Measurements from ENCODE around the gene SH3TC2. TPM values are rescaled to one million over a fixed set of nuclear protein-coding genes. Genes with fewer than 3 reads are reported as not detected.

Gene SH3TC2
- total RNA-seq, 2 experiments from 2014 or later, result not detected

GRCh38 chr5:148965511-148966265 is 97.2 kb downstream of the SH3TC2 start:
- H3K9me3 Mint-ChIP-seq, result peaks cover 4% of the 10 kb centered on the region
- ATAC-seq (ENCODE audit: low read depth), result no peak
- peaks cover 21% of the 10 kb centered on the region for H3K27me3 Mint-ChIP-seq
- DNase-seq, result no peak
- H3K4me1 Mint-ChIP-seq, result peaks cover 9% of the 10 kb centered on the region
- no peak overlapping the region for H3K27ac Mint-ChIP-seq
- no peak overlapping the region for H3K4me3 Mint-ChIP-seq
- POLR2A ChIA-PET, result no interaction called here
- peaks cover 4% of the 10 kb centered on the region for H3K36me3 Mint-ChIP-seq

GRCh38 chr5:148963664-148964063 is 99.2 kb downstream of the SH3TC2 start:
- peaks cover 4% of the 10 kb centered on the region for H3K9me3 Mint-ChIP-seq
- ATAC-seq (ENCODE audit: low read depth), result peak; percentile 76
- H3K4me1 Mint-ChIP-seq, result peaks cover 9% of the 10 kb centered on the region
- POLR2A ChIA-PET, result no interaction called here
- no peak for DNase-seq
- H3K27me3 Mint-ChIP-seq, result peaks cover 12% of the 10 kb centered on the region
- peak overlapping the region; percentile 85 for H3K27ac Mint-ChIP-seq
- peaks cover 4% of the 10 kb centered on the region for H3K36me3 Mint-ChIP-seq
- peak overlapping the region; percentile 56 for H3K4me3 Mint-ChIP-seq

DNA sequence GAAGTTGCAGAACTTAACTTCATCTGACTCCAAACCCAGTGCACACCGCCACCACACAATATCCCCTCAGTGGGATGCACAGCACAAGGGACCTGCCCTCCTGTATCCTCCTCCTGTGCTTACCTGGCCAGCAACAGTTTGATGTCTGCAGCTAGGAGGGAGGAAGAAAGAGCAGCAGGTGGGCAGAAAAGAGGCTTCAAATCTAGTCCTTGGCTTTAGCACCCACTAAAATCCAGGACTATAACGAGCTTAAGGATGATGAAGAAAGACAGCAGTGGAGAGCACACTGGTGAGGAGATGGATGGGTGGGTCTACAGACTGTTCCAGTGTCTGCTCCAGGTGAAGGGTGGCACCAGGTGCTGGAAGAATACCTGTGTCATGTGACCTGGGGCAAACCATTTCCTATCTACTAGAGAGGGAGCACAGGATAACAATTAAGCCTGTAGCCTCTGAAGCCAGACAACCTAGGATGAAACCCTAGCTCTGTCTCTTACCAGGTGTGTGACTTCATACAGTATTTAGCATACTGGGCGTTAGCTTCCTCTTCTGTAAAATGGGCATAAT is 100.0 kb downstream of the SH3TC2 start:
- H3K9me3 Mint-ChIP-seq, result peaks cover 4% of the 10 kb centered on the region
- no peak for DNase-seq
- H3K36me3 Mint-ChIP-seq, result peaks cover 4% of the 10 kb centered on the region
- peaks cover 9% of the 10 kb centered on the region for H3K27me3 Mint-ChIP-seq
- no peak overlapping the region for H3K4me3 Mint-ChIP-seq
- ATAC-seq (ENCODE audit: low read depth), result no peak
- H3K27ac Mint-ChIP-seq, result no peak overlapping the region
- POLR2A ChIA-PET, result no interaction called here
- H3K4me1 Mint-ChIP-seq, result peaks cover 9% of the 10 kb centered on the region

- H3K4me3 Mint-ChIP-seq, result no peak overlapping the region
- H3K27ac Mint-ChIP-seq, result no peak overlapping the region
- ATAC-seq (ENCODE audit: low read depth) (no peak), DNase-seq (no peak)
- H3K4me1 Mint-ChIP-seq, result peaks cover 9% of the 10 kb centered on the region
- peaks cover 4% of the 10 kb centered on the region for H3K9me3 Mint-ChIP-seq
- POLR2A ChIA-PET, result no interaction called here
- peaks cover 5% of the 10 kb centered on the region for H3K27me3 Mint-ChIP-seq
- H3K36me3 Mint-ChIP-seq, result peaks cover 4% of the 10 kb centered on the region
These were observed 100.7 kb downstream of the SH3TC2 start for GRCh38 chr5:148962200-148962550.

- Mint-ChIP-seq H3K27ac (no peak overlapping the region), H3K4me3 (no peak overlapping the region), H3K27me3 (peaks cover 5% of the 10 kb centered on the region), H3K4me1 (peaks cover 9% of the 10 kb centered on the region), H3K36me3 (peaks cover 4% of the 10 kb centered on the region), H3K9me3 (peaks cover 4% of the 10 kb centered on the region)
- no peak for DNase-seq
- ATAC-seq (ENCODE audit: low read depth), result no peak
- POLR2A ChIA-PET, result no interaction called here
These were observed 101.3 kb downstream of the SH3TC2 start for GRCh38 chr5:148961261-148962199.

DNA sequence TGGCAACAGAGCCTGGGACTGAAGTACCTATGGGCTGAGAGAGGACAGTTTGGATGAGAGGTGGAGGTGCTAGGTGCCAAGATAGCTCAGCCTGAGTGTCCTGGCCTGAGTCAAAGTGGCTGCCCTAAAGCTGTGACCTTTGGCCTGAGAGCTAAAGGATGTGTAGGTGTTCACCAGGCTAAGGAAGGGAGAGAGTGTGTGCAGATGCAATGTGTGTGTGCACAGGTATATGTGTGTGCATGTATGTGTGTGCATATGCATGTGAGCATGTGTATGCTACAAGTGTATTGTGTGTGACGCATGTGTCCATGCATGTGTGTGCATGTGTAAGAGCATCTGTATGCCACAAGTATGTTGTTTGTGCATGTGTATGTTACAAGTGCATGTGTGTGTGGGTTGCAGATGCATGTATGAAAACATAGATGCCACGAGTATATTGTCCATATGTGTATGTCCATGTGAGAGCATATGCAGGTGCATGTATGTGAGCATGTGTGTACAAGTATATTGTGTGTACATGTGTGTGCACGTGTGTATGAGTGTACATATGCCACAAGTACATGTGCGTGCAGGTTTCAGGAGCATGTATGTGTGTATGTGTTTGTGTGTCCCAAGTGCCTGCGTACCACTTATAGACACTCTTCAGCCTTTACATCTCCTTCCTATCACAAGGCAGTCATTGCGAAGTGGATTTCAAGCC is 102.6 kb downstream of the SH3TC2 start:
- Mint-ChIP-seq H3K9me3 (peaks cover 4% of the 10 kb centered on the region), H3K4me3 (no peak overlapping the region), H3K36me3 (peaks cover 4% of the 10 kb centered on the region), H3K4me1 (peaks cover 9% of the 10 kb centered on the region), H3K27ac (no peak overlapping the region), H3K27me3 (peaks cover 9% of the 10 kb centered on the region)
- POLR2A ChIA-PET, result no interaction called here
- no peak for DNase-seq
- ATAC-seq (ENCODE audit: low read depth), result no peak

DNA sequence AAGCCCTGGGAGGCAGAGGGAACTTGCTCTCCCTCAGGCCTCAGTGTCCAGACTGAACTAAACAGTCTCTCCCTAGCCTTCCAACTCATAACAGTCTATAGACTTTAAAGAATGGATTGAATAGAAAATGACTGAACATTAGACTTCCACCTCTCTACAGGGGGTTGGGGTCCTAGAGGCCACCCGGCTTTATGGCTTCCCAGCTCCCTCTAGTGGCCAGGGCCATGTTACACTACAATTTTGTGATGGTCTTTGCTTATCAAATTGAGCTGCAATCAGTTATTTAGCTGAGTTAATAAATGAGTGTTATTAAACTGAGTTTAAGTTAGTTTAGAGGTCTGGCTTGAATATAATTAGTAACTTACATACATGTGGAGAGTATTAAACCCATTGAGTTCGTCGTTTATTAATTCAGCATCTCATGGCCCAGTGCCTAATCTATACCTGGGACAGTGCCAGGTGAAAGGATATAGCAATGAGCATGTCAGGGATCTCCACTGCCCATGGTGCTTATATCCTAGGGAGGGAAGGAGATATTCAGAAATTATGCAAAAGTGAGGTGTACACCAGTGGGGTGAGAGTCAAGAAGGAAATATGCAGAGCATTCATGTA is 105.2 kb downstream of the SH3TC2 start:
- Mint-ChIP-seq H3K9me3 (no peaks in the 10 kb centered on the region), H3K4me3 (no peak overlapping the region), H3K27ac (no peak overlapping the region), H3K27me3 (peaks cover 12% of the 10 kb centered on the region), H3K36me3 (no peaks in the 10 kb centered on the region), H3K4me1 (no peaks in the 10 kb centered on the region)
- DNase-seq (peak; percentile 38), ATAC-seq (ENCODE audit: low read depth) (peak; percentile 45)
- POLR2A ChIA-PET, result no interaction called here

- Mint-ChIP-seq H3K27ac (no peak overlapping the region), H3K4me3 (no peak overlapping the region), H3K4me1 (no peaks in the 10 kb centered on the region), H3K36me3 (no peaks in the 10 kb centered on the region), H3K27me3 (peaks cover 12% of the 10 kb centered on the region), H3K9me3 (no peaks in the 10 kb centered on the region)
- no peak for ATAC-seq (ENCODE audit: low read depth)
- POLR2A ChIA-PET, result no interaction called here
- no peak for DNase-seq
These were observed 106.1 kb downstream of the SH3TC2 start for GRCh38 chr5:148956477-148957385.

Small RNA genes within 50 kb of the gene (microRNA-seq; reads per million reads assigned to microRNA genes)
- gene MIR584, result not detected

Other genes starting within 250 kb of the SH3TC2 start
- gene ADRB2, start 236.5 kb downstream of the SH3TC2 start, total RNA-seq, result 1 to 10 TPM; 5.3 to 6.3 TPM
- not detected for gene ABLIM3, start 78.4 kb upstream of the SH3TC2 start, total RNA-seq
- gene AFAP1L1, start 208.8 kb upstream of the SH3TC2 start, total RNA-seq, result under 1 TPM; 0.09 to 0.17 TPM